Fibroblast of peridontal ligament (primary cell): ENCODE data around the gene KCNN4.

ENCODE experiments used
- DNase-seq: peaks from one replicate; pipeline ENCODE4 v3.0.0-alpha.2; 2010; ENCODE audit errors: extremely low read depth

Gene KCNN4

DNA sequence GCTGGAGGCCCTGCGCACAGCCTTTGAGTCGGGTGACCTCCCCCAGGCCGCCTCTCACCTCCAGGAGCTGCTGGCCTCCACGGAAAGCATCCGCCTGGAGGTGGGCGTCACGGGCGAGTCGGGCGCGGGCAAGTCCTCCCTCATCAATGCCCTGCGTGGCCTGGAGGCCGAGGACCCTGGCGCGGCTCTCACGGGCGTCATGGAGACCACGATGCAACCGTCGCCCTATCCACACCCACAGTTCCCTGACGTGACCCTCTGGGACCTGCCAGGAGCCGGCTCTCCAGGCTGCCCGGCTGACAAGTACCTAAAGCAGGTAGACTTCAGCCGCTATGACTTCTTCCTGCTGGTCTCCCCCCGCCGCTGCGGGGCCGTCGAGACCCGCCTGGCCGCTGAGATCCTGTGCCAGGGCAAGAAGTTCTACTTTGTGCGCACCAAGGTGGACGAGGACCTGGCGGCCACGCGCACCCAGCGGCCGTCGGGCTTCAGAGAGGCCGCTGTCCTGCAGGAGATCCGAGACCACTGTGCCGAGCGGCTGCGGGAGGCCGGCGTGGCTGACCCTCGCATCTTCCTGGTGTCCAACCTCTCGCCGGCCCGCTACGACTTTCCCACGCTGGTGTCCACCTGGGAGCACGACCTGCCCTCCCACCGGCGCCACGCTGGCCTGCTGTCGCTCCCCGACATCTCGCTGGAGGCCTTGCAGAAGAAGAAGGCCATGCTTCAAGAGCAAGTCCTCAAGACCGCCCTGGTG lies 62.0 kb downstream of the KCNN4 start:
- DNase-seq, result no peak
